ENCODE measurements around the gene CREB1. TPM values are rescaled to one million over a fixed set of nuclear protein-coding genes. Genes with fewer than 3 reads are reported as not detected.

Gene CREB1
- total and polyA plus RNA-seq, 9 of the 15 experiments (the other 6 are each of a cell fraction or from before 2014, with no cell fraction given) = 8.9 to 51.3 (median 19.5) TPM

- TF ChIP-seq U2AF2 (optimal IDR thresholded peaks at IDR 0.05; ENCODE audit: low read depth, low read length) (no peak), RBM22 (IDR thresholded peaks at IDR 0.05; ENCODE audit: low read depth, low read length, poor library complexity, severe bottlenecking) (no peak), FOS (IDR thresholded peaks at IDR 0.05; ENCODE audit: extremely low read depth, insufficient read length) (no peak), RBBP5 (IDR thresholded peaks at IDR 0.05; ENCODE audit: borderline replicate concordance, insufficient read depth, low read length, poor library complexity, severe bottlenecking) (peak; percentile 22), TAF1 (IDR thresholded peaks at IDR 0.05; ENCODE audit: control insufficient read depth, extremely low read depth, insufficient read depth, low read length, severe bottlenecking) (peak; percentile 47), MAZ (CRISPR knock-in tag; conservative IDR thresholded peaks at IDR 0.05 in 1 of 2, IDR thresholded peaks at IDR 0.05 in 1 of 2) (0 out of 4 replicates have a peak, but pooled peaks of 1 of the 2 experiments have one; percentile 3), ETS1 (conservative IDR thresholded peaks at IDR 0.05; ENCODE audit: control insufficient read depth, low read depth, low read length) (peak; percentile 32; the same call in 1 of the 2 replicates), ZNF311 (CRISPR knock-in tag; IDR thresholded peaks at IDR 0.05) (no peak), SMARCE1 (IDR thresholded peaks at IDR 0.05) (0 out of 2 replicates have a peak, but pooled peaks have one; percentile 38), RERE (CRISPR knock-in tag; IDR thresholded peaks at IDR 0.05; ENCODE audit: borderline replicate concordance) (no peak)
These were observed 634 bp downstream of the CREB1 start (continued) for GRCh38 chr2:207530160-207531031.

All from K562 (cell line).